GM23338 (cell line): ENCODE results near the gene SNF8. TPM values are rescaled to one million over a fixed set of nuclear protein-coding genes. Genes with fewer than 3 reads are reported as not detected.

Experiments used
- ATAC-seq: fragments of 200-7000 bp; cut with Tn5 transposase; 3 replicates; pipeline ENCODE4 v1.9.1; 2020
- DNase-seq: peaks from one replicate; pipeline ENCODE4 v3.0.0-alpha.2; 2015; ENCODE audit warnings: low spot score
- H2AFZ ChIP-seq: fragments of 200-600 bp; sonication (generic); 2 replicates; pipeline ENCODE4 v1.8.0; 2016; ENCODE audit warnings: antibody characterized with exemption, mild to moderate bottlenecking, moderate library complexity
- H3F3A ChIP-seq: fragments of 200-600 bp; sonication (generic); replicated peaks from 2 replicates; pipeline ENCODE4 v1.8.0; 2017; ENCODE audit warnings: antibody characterized with exemption, mixed run types, low read depth
- H3K27ac ChIP-seq: fragments of 200-600 bp; sonication (generic); 2 replicates; pipeline ENCODE4 v1.6.1; 2016; ENCODE audit warnings: low read depth
- H3K27me3 ChIP-seq: fragments of 200-600 bp; sonication (generic); 2 replicates; pipeline ENCODE4 v1.8.0; 2016; ENCODE audit warnings: mild to moderate bottlenecking, mixed run types, moderate library complexity; ENCODE audit not compliant: insufficient read depth
- H3K36me3 ChIP-seq: fragments of 200-600 bp; sonication (generic); 2 replicates; pipeline ENCODE4 v1.8.0; 2016; ENCODE audit warnings: mild to moderate bottlenecking; ENCODE audit not compliant: insufficient read depth
- H3K4me1 ChIP-seq: fragments of 200-600 bp; sonication (generic); 2 replicates; pipeline ENCODE4 v1.8.0; 2016; ENCODE audit warnings: mild to moderate bottlenecking, moderate library complexity; ENCODE audit not compliant: insufficient read depth
- H3K4me2 ChIP-seq: fragments of 200-600 bp; sonication (generic); 2 replicates; pipeline ENCODE4 v1.7.1; 2017; ENCODE audit warnings: mixed run types
- H3K4me3 ChIP-seq: fragments of 200-600 bp; sonication (generic); 2 replicates; pipeline ENCODE4 v1.6.1; 2016; ENCODE audit warnings: mixed run types
- H3K79me2 ChIP-seq: fragments of 200-600 bp; sonication (generic); replicated peaks from 2 replicates; pipeline ENCODE4 v1.8.0; 2017; ENCODE audit warnings: mild to moderate bottlenecking; ENCODE audit not compliant: insufficient read depth
- H3K9me2 ChIP-seq: fragments of 200-600 bp; sonication (generic); 2 replicates; pipeline ENCODE4 v1.8.0; 2017; ENCODE audit not compliant: insufficient read depth
- H4K20me1 ChIP-seq: fragments of 200-600 bp; sonication (generic); replicated peaks from 2 replicates; pipeline ENCODE4 v1.8.0; 2017; ENCODE audit warnings: mild to moderate bottlenecking; ENCODE audit not compliant: insufficient read depth
- H3K27ac Mint-ChIP-seq: 2 replicates; pipeline ENCODE4 v1.8.0; 2020; ENCODE audit warnings: inconsistent platforms, mild to moderate bottlenecking, moderate library complexity, mixed read lengths
- H3K27me3 Mint-ChIP-seq: 3 replicates; pipeline ENCODE4 v1.8.0; 2022; ENCODE audit warnings: low read depth, mild to moderate bottlenecking, moderate library complexity, mixed read lengths, inconsistent platforms; ENCODE audit not compliant: insufficient read depth, poor library complexity
- H3K36me3 Mint-ChIP-seq: 3 replicates; pipeline ENCODE4 v1.8.0; 2021; ENCODE audit warnings: low read depth, mild to moderate bottlenecking, inconsistent platforms, moderate library complexity, mixed read lengths
- H3K4me1 Mint-ChIP-seq: 3 replicates; pipeline ENCODE4 v1.8.0; 2020; ENCODE audit warnings: mild to moderate bottlenecking, inconsistent platforms, mixed read lengths
- H3K4me3 Mint-ChIP-seq: 3 replicates; pipeline ENCODE4 v1.8.0; 2021; ENCODE audit warnings: moderate library complexity, mild to moderate bottlenecking, inconsistent platforms, mixed read lengths
- H3K9me3 Mint-ChIP-seq: 3 replicates; pipeline ENCODE4 v1.8.0; 2020; ENCODE audit warnings: moderate library complexity, mild to moderate bottlenecking, inconsistent platforms, mixed read lengths
- CREB1 ChIP-seq: fragments of 250-450 bp; sonication (Bioruptor Pico); IDR thresholded peaks from 2 replicates; pipeline ENCODE4 v1.5.0; 2020; ENCODE audit warnings: low read depth, mild to moderate bottlenecking, moderate library complexity
- CTCF ChIP-seq, 2 experiments: fragments of 200-600 bp in 1 of 2; sonication (generic) in 1 of 2; conservative IDR thresholded peaks; 2 replicates each; pipeline versions ENCODE4 v1.5.1 to v1.6.1; 2016 to 2017; ENCODE audit warnings: antibody characterized with exemption in 2 of 2, low read depth in 2 of 2, mild to moderate bottlenecking in 2 of 2, moderate library complexity in 1 of 2
- ETS1 ChIP-seq: IDR thresholded peaks from 2 replicates; pipeline ENCODE4 v1.6.1; 2016; ENCODE audit warnings: antibody characterized with exemption
- EZH2 ChIP-seq: fragments of 200-600 bp; sonication (generic); IDR thresholded peaks from one replicate; pipeline ENCODE4 v1.8.0; 2017; ENCODE audit warnings: antibody characterized with exemption, mild to moderate bottlenecking, low read depth; ENCODE audit not compliant: unreplicated experiment
- EZH2phosphoT487 ChIP-seq: fragments of 200-600 bp; sonication (generic); IDR thresholded peaks from one replicate; pipeline ENCODE4 v1.8.1; 2018; ENCODE audit warnings: antibody characterized with exemption; ENCODE audit not compliant: unreplicated experiment
- JUNB ChIP-seq: IDR thresholded peaks from one replicate; pipeline ENCODE4 v1.6.1; 2016; ENCODE audit warnings: antibody characterized with exemption; ENCODE audit not compliant: unreplicated experiment
- NANOG ChIP-seq: IDR thresholded peaks from 2 replicates; pipeline ENCODE4 v1.6.1; 2016; ENCODE audit warnings: antibody characterized with exemption, borderline replicate concordance
- POLR2AphosphoS5 ChIP-seq: IDR thresholded peaks from 2 replicates; pipeline ENCODE4 v1.6.1; 2016; ENCODE audit warnings: antibody characterized with exemption, low read depth
- STAT1 ChIP-seq: IDR thresholded peaks from one replicate; pipeline ENCODE4 v1.6.1; 2016; ENCODE audit warnings: antibody characterized with exemption; ENCODE audit not compliant: unreplicated experiment
- ZNF114 ChIP-seq: fragments of 250-450 bp; sonication (Bioruptor Pico); IDR thresholded peaks from 2 replicates; pipeline ENCODE4 v1.5.0; 2020; ENCODE audit warnings: mild to moderate bottlenecking, moderate library complexity
- ZNF331 ChIP-seq: fragments of 250-450 bp; sonication (Bioruptor Pico); IDR thresholded peaks from 2 replicates; pipeline ENCODE4 v1.5.0; 2020; ENCODE audit warnings: low read depth, mild to moderate bottlenecking, moderate library complexity
- ZNF462 ChIP-seq: fragments of 250-450 bp; sonication (Bioruptor Pico); IDR thresholded peaks from 2 replicates; pipeline ENCODE4 v1.5.0; 2020; ENCODE audit warnings: mild to moderate bottlenecking, moderate library complexity
- polyA plus RNA-seq: library from polyadenylated mRNA; unstranded; fragments of >200 nt; fragmentation: Nextera tagmentation; extraction: Ambion mirVana; gene quantifications from 2 replicates; pipeline ENCODE4 v1.2.1, GENCODE V29; 2016
- total RNA-seq: library from RNA; depleted of rRNA; stranded (reverse); fragments of >200 nt; shearing (Covaris generic); gene quantifications from 2 replicates; pipeline ENCODE4 v1.2.3, GENCODE V29; 2014

Gene SNF8
- total and polyA plus RNA-seq, 2 experiments from 2014 or later, result 88.5 to 113 TPM

DNA sequence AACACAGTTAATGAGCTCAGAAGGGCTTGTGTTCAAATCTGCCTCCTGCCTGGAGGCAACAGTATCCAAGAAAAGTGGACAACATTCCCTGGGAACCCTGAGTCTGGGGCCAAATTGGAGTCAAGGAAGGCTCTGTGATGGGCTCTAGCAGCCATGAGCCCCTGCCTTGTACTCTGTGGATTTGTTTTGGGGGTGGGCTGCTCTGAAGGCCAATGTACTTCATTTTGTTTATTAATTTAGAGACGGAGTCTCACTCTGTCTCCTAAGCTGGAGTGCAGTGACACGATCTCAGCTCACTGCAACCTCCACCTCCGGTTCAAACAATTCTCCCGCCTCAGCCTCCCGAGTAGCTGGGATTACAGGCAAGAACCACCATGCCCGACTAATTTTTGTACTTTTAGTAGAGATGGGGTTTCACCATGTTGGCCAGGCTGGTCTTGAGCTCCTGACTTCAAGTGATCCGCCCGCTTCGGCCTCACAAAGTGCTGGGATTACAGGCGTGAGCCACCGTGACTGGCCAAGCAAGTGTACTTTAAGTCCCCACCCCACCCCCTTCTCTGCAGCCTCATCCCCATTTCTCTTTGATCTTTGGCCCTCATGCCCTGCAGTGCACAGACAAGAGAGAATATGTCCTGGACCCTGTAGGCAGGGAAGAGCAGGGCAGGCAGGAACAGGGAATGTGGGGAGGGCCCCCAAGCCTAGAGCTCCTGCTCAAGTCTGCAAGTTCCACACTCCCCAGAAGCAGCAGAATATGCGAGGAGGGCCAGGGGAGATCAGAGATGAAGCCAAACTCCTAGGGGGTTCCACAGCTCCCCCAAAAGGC is 26.4 kb upstream of the SNF8 start (continued):
- no peak for TF ChIP-seq STAT1

- no peak overlapping the region for H3K4me2 ChIP-seq
- peaks cover 38% of the 10 kb centered on the region for H3K27me3 Mint-ChIP-seq
- H3K27ac ChIP-seq, result no peak overlapping the region
- no peaks in the 10 kb centered on the region for H3K9me3 Mint-ChIP-seq
- peaks cover 5% of the 10 kb centered on the region; the same call in 1 of the 2 replicates for H3F3A ChIP-seq
- no peaks in the 10 kb centered on the region for H3K27me3 ChIP-seq
- DNase-seq (no peak), ATAC-seq (no peak)
- no peaks in the 10 kb centered on the region for H3K9me2 ChIP-seq
- no peak overlapping the region for H3K27ac Mint-ChIP-seq
- H2AFZ ChIP-seq, result peak overlapping the region; percentile 52
- H3K79me2 ChIP-seq, result no peaks in the 10 kb centered on the region
- no peak overlapping the region for H3K4me3 ChIP-seq
- H3K36me3 ChIP-seq, result no peaks in the 10 kb centered on the region
- no peaks in the 10 kb centered on the region for H3K36me3 Mint-ChIP-seq
- H3K4me1 Mint-ChIP-seq, result peaks cover 34% of the 10 kb centered on the region
- peaks cover 30% of the 10 kb centered on the region; the same call in 1 of the 2 replicates for H3K4me1 ChIP-seq
- H3K4me3 Mint-ChIP-seq, result no peak overlapping the region; the same call in 2 of the 3 replicates
- H4K20me1 ChIP-seq, result no peaks in the 10 kb centered on the region
- TF ChIP-seq NANOG (no peak), JUNB (no peak), ZNF114 (CRISPR knock-in tag) (no peak), ZNF462 (CRISPR knock-in tag) (no peak), EZH2 (no peak), EZH2phosphoT487 (no peak), ETS1 (no peak), ZNF331 (no peak), POLR2AphosphoS5 (no peak), CREB1 (CRISPR knock-in tag) (no peak), CTCF (conservative IDR thresholded peaks at IDR 0.05; ENCODE audit: low read depth in 2 of 2) (no peak)
These were observed 25.6 kb upstream of the SNF8 start for GRCh38 chr17:48970224-48970623.
